HG02642 (cell line): ENCODE data around the gene DSG1.
"Not testable (repeated sequence)": the region's sequence is repeated elsewhere in the genome, so short reads cannot be mapped to it uniquely, and the experiment has no call there.

Experiments used
- ATAC-seq: cut with Tn5 transposase; IDR thresholded peaks from one replicate; pipeline ENCODE4 v1.9.1; 2021; ENCODE audit warnings: mild to moderate bottlenecking; ENCODE audit not compliant: unreplicated experiment, poor library complexity

Gene DSG1

DNA sequence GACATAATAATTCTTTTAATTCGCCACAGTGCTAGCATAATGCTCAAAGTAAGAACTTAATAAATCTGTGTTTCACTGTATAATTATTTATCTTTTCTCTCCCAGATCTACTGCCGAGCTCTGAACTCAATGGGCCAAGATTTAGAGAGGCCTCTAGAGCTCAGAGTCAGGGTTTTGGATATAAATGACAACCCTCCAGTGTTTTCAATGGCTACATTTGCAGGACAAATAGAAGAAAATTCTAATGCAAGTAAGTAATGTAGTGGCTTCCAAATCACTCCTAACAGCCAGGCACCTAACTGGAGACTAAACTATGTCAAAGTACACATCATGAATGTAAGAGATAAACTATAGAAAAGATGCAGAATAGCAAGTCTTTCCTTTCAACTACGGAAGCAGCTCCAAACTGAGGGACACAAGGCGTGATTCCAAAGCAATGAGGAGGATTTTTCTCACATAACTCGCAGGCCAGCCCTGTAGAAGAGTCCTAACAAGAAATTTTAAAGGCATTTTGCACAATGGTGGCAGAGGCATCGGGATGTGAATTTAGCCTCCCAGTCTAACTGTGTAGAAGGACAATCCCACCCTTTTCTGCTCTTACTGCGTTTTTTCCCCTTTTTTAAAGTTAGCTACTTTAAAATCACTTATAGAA is 12.0 kb downstream of the DSG1 start:
- ATAC-seq = no peak

GRCh38 chr18:31343454-31343853 is 25.5 kb downstream of the DSG1 start:
- no peak for ATAC-seq

DNA sequence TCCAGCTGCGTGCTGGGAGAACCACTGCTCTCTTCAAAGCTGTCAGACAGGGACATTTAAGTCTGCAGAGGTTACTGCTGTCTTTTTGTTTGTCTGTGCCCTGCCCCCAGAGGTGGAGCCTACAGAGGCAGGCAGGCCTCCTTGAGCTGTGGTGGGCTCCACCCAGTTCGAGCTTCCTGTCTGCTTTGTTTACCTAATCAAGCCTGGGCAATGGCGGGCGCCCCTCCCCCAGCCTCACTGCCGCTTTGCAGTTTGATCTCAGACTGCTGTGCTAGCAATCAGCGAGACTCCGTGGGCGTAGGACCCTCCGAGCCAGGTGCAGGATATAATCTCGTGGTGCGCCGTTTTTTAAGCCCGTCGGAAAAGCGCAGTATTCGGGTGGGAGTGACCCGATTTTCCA is 35.4 kb downstream of the DSG1 start:
- ATAC-seq = not testable (repeated sequence)

DNA sequence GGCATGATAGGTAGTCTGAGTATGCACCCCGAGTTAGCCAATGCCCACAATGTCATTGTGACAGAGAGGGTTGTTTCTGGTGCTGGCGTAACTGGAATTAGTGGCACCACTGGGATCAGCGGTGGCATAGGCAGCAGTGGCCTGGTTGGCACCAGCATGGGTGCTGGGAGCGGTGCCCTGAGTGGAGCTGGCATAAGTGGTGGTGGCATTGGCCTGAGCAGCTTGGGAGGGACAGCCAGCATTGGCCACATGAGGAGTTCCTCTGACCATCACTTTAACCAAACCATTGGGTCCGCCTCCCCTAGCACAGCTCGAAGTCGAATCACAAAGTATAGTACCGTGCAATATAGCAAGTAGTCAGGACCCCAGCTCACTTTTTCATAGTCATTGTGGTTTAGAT is 37.0 kb downstream of the DSG1 start:
- no peak for ATAC-seq

- no peak for ATAC-seq
Measured at GRCh38 chr18:31356025-31356424, 38.1 kb downstream of the DSG1 start.

- no peak for ATAC-seq
Measured at GRCh38 chr18:31364190-31364589, 46.2 kb downstream of the DSG1 start.

DNA sequence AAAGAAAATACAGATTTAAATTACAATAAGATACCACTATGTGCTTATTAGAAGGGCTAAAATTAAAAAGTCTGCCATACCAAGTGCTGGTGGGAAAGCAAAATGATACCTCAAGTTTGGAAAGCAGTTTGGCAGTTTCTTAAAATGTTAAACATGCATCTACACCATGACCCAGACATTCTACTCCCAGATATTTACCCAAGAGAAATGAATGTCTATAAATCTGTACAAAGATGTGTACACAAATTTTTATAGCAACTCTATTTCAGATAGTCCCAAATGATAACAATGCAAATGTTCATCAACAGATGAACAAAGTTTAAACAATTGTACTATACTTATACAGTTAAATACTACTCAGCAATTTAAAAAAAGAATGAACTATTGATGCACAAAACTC is 51.5 kb downstream of the DSG1 start:
- ATAC-seq = no peak

GRCh38 chr18:31371989-31372388 is 54.0 kb downstream of the DSG1 start:
- no peak for ATAC-seq

- no peak for ATAC-seq
Measured at GRCh38 chr18:31373641-31374040, 55.7 kb downstream of the DSG1 start.

- ATAC-seq = no peak
Measured at GRCh38 chr18:31376477-31376876, 58.5 kb downstream of the DSG1 start, which contains the start of gene DSG4. DSG4 (plus strand) TSS chr18:31376777; CDS start chr18:31376912, 135 bp downstream.

- no peak for ATAC-seq
Measured at GRCh38 chr18:31380912-31381311, 63.0 kb downstream of the DSG1 start.

DNA sequence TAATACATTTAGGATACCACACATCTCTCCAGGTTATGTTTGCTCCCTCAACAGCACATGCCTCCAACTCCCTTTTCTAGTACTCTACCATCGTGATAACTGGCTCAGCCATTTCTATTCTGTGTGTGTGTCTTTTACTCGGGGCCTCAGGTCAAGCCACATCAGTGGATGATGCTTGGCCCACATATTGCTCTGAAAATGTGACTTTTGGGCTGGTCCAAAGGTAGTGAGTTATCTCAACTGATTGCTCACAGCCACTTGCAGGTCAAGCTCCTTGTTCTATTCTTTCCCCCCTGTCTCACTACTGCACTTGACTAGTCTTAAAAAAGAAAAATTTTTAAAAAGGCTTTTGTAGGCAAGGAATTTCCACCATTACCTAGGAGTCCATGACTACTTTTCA is 64.1 kb downstream of the DSG1 start:
- no peak for ATAC-seq

- no peak for ATAC-seq
Measured at GRCh38 chr18:31386741-31387140, 68.8 kb downstream of the DSG1 start.

- ATAC-seq = no peak
Measured at GRCh38 chr18:31393286-31393685, 75.3 kb downstream of the DSG1 start.

DNA sequence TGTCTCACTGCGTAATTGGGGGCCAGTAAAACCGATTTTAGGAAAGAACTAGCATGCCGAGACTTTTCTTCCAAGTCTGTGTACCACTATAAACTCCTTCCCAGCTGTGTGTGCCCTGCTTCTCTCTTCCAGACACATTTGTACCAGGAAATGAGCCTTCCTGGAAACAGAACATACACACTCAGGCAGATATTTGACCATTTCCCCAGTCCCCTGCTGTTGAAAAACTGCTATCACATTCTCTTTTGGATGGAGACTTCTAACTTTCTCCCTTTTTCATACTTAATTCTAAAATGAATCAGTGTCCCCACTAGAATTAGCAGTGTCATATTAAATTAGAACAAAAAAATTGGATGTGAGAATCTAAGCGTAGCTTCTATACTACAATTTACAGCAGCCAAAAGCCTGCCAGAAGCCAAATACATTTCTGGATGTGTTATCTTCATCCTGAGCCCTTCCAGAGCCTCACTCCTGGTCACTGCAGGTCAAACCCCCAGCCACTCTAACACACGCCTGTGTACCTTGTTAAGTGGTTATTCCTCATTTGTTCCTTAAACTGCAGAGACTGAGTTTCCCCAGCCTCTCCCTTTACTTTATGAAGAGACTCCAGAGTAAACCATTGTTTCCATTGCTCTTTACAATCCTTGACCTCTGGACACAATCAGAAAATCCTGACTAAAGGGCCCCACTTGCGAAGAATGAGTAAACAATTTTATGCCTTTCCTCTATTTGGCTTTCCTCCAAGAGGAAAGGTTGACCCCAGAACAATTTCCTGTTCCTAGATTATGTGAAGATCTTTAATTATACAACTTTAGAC is 79.0 kb downstream of the DSG1 start:
- no peak for ATAC-seq

GRCh38 chr18:31398191-31398590 is 80.2 kb downstream of the DSG1 start:
- no peak for ATAC-seq

DNA sequence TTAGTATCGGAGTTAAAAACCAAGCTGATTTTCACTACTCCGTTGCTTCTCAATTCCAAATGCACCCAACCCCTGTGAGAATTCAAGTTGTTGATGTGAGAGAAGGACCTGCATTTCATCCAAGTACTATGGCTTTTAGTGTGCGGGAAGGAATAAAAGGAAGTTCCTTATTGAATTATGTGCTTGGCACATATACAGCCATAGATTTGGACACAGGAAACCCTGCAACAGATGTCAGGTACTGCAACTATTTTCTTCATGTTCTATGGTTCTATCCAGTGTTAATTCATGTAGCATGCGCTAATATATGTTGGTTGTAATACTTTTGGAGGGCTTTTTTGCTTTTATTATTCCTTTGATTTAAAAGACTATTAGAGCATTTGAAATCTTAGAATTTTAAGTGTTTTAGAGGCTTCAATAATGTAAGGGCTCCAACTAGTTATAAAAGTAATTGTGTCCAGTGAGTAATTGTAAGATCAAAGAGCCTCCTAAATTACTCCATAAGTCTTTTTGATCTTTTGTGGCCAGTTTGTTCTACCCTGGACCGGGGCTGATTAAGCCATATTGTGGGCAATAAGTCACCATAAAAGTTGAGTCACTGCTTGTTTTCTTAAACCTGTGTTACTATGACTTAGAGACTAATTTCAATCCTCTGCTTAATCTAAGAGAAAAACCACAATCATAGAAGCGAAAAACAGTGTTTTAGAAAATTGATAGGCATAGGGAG is 81.5 kb downstream of the DSG1 start:
- no peak for ATAC-seq

DNA sequence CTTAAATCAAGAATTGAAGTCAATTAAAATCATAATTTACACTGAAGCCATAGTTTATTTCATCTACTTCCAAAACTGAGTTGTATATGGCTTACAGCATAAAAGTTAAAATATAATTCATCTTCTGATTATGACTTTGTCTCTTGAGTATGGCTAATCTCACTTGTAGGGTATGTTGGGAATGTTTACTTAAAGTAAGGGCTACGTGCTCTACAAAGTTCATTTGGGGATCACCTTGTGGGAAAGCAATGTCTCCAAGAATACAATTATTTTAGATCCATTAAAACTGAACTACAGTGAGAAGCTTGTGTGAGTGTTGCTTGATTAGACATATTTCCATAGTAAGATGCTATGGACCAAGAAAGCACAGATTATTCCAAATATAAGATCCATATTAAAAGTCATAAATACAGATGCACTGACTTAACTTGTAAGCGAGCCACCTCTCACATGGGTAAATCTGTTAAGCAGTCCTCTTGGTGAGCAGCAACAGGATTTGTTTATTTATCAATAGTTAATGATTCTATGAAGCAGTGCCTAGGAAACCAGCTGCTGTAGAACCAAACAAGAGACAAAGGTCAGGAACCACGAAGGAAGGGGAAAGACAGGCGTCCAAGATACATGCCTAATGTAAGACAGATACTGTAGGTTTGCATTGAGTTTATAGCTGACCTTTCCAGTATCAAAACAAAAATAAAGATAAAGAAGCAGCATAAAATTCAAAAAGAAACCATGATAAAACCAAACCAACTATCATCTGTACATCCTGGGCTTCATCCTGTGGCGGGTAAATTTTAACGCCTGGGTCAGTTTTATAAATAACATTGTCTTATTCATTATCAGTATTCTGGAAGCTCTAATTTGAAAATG is 83.4 kb downstream of the DSG1 start:
- ATAC-seq = no peak

GRCh38 chr18:31402026-31402373 is 84.0 kb downstream of the DSG1 start:
- ATAC-seq = no peak

DNA sequence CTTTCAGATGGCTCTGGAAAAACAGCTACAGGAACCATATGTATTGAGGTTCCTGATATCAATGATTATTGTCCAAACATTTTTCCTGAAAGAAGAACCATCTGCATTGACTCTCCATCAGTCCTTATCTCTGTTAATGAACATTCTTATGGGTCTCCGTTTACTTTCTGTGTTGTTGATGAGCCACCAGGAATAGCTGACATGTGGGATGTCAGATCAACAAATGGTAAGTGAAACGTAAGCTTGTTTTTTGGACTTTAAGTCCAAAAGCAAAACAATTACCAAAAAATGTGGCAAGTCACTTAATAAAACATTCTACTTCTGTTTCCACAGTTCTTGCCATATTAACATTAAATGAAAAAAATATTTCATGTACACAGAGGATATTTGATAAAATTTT is 85.4 kb downstream of the DSG1 start:
- ATAC-seq = no peak
